Right lobe of liver (tissue), 6 donors: ENCODE results near the gene SENP6. TPM values are rescaled to one million over a fixed set of nuclear protein-coding genes. Genes with fewer than 3 reads are reported as not detected.
A peak's percentile ranks its signal among the peaks of the same experiment; 100 is the strongest.

ENCODE experiments used
- ATAC-seq, 4 donors: fragments of 200-7000 bp; cut with Tn5 transposase; one replicate each; pipeline ENCODE4 v1.9.1; 2020; ENCODE audit warnings: mild to moderate bottlenecking in 4 of 4, moderate library complexity in 4 of 4
- DNase-seq, 3 donors: peaks; one replicate each; pipeline ENCODE4 v3.0.0-alpha.2; 2020
- H3K27ac ChIP-seq, 3 donors: fragments of 200-600 bp; one replicate each; pipeline ENCODE4 v1.8.0; 2022
- H3K27me3 ChIP-seq, 2 donors: fragments of 200-600 bp; one replicate each; pipeline ENCODE4 v1.8.0; 2022
- H3K36me3 ChIP-seq, 4 donors: fragments of 200-600 bp; sonication (generic) in 1 of 4; one replicate each; pipeline versions ENCODE4 v1.5.1 to v1.8.0; 2017 to 2022; ENCODE audit warnings: control low read depth in 1 of 4
- H3K4me1 ChIP-seq, 4 donors: fragments of 200-600 bp; sonication (generic) in 1 of 4; one replicate each; pipeline versions ENCODE4 v1.5.1 to v1.8.0; 2017 to 2022; ENCODE audit warnings: control low read depth in 1 of 4
- H3K4me3 ChIP-seq, 3 donors: fragments of 200-600 bp; one replicate each; pipeline ENCODE4 v1.8.0; 2022
- H3K9me3 ChIP-seq, 4 donors: fragments of 200-600 bp; sonication (generic) in 1 of 4; one replicate each; pipeline versions ENCODE4 v1.5.1 to v1.8.0; 2017 to 2022; ENCODE audit warnings: control low read depth in 1 of 4
- POLR2A ChIP-seq: fragments of 450-650 bp; IDR thresholded peaks from one replicate; pipeline ENCODE4 v1.6.1; 2017; ENCODE audit warnings: antibody characterized with exemption, mild to moderate bottlenecking
- WGBS: methylation state at CpG from one replicate; pipeline ENCODE4 v1.1.6; 2018; ENCODE audit warnings: low coverage, low lambda C conversion rate; ENCODE audit not compliant: insufficient coverage; ENCODE audit errors: missing lambda C conversion rate; 5-methylcytosine and 5-hydroxymethylcytosine counted together
- intact Hi-C, 2 donors: fragments of 100-400 bp; cut with DNase I; formaldehyde crosslinking; loops; one replicate each; pipeline versions ENCODE4 v1.11.2 to v1.14.1; 2022
- total RNA-seq, 6 experiments: library from RNA; depleted of rRNA in 2 of 6; stranded (reverse); fragments of >200 nt in 2 of 6; fragmentation: NEBNext Ultra II Directional in 3 of 6; extraction: Animal tissue kit (Norgen Biotek cat#: 25700) in 3 of 6; gene quantifications; one replicate each; pipeline versions ENCODE4 v1.1.0 to v1.2.4, GENCODE V29; 2016 to 2023
- TF ChIP-seq, protein P1 (sequence below), 4 donors: fragments of 200-600 bp in 3 of 4; fragments of 450-650 bp in 1 of 4; IDR thresholded peaks; one replicate each; pipeline versions ENCODE4 v1.5.1 to v1.8.0; 2016 to 2022; ENCODE audit warnings: antibody characterized with exemption in 4 of 4, mild to moderate bottlenecking in 2 of 4
- donor health status: DM: no; HTN: yes; CAD: no.
- donor health status: DM: no; HTN: no; CAD: no.
- donor health status: DM: no; HTN: no; CAD: no.
- donor health status: DM: no; HTN: yes; CAD: no.
- donor health status: DM: no; HTN: yes; CAD: no.

Gene SENP6
- total RNA-seq, 6 experiments from 2014 or later, result 21.8 to 43.4 (median 31.6) TPM

DNA sequence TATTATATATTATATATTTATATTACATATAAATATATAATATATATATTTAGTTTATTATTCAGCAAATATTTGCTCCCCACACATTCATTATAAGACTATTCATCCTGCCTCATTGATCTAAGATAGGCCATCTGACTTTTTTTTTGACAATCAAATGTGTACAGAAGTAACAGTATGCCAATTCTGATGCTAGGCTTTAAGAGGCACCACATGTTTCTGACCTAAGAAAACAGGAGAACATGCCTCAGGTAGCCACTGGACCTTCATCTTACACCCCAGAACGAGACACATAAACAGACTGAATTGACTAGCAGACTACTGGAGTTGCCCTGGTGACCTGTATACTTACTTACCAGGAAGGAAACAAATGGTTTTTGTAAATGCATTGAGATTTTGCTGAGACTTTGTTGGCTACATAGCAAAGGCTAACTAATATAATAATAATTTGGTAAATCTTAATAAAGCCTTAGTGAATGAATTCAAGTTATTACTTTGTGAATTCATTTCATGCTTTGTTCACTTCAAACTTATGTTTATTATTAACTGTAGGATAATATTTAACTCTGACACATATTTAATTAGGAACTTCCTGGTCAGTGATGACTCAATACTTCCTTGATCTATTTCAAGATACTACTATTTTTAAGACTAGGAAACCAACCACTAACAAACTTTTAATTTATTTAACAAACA lies 134.0 kb downstream of the SENP6 start:
- Histone ChIP-seq H3K27me3 (no peaks in the 10 kb centered on the region), H3K4me1 (peaks cover 0 to 4% (median 0%) of the 10 kb centered on the region in 4 donors), H3K27ac (peak overlapping the region in 2 of 3 donors; percentile 6 to 41), H3K36me3 (no peaks in the 10 kb centered on the region), H3K4me3 (no peak overlapping the region), H3K9me3 (no peaks in the 10 kb centered on the region)
- intact Hi-C loops, result no loop called here
- TF ChIP-seq, protein P1, sequence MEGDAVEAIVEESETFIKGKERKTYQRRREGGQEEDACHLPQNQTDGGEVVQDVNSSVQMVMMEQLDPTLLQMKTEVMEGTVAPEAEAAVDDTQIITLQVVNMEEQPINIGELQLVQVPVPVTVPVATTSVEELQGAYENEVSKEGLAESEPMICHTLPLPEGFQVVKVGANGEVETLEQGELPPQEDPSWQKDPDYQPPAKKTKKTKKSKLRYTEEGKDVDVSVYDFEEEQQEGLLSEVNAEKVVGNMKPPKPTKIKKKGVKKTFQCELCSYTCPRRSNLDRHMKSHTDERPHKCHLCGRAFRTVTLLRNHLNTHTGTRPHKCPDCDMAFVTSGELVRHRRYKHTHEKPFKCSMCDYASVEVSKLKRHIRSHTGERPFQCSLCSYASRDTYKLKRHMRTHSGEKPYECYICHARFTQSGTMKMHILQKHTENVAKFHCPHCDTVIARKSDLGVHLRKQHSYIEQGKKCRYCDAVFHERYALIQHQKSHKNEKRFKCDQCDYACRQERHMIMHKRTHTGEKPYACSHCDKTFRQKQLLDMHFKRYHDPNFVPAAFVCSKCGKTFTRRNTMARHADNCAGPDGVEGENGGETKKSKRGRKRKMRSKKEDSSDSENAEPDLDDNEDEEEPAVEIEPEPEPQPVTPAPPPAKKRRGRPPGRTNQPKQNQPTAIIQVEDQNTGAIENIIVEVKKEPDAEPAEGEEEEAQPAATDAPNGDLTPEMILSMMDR (IDR thresholded peaks at IDR 0.05), result no peak
- TF ChIP-seq POLR2A, result no peak
- DNase-seq (no peak), ATAC-seq (peak; percentile 27 to 92 (median 54))
- 18% methylated on average over 1 of the region's 1 CpG for WGBS

DNA sequence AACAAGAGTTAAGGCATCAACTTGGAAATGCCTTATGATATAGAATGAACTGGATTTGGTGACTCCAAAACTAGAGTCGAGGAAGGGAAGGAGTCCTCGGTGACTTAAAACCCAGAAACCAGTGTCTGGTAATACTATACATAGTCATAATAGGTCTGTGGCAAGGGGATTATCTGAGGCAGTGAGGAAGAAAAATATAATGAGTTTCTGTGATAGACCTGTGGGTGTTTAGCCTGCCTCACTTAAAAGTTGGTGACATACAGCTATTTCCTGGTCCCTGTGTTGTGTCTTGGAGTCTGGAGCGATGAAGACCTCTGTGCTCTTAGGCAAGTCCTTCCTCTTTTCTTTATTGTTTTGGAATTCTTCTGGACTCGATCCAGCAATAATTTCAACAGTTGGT lies 142.3 kb downstream of the SENP6 start:
- H3K4me3 ChIP-seq, result no peak overlapping the region
- no peaks in the 10 kb centered on the region for H3K4me1 ChIP-seq
- DNase-seq (no peak), ATAC-seq (no peak)
- H3K27me3 ChIP-seq, result no peaks in the 10 kb centered on the region
- intact Hi-C loops, result no loop called here
- TF ChIP-seq, protein P1 (IDR thresholded peaks at IDR 0.05), result no peak
- no peak for TF ChIP-seq POLR2A
- 74% methylated on average over 4 of the region's 4 CpGs for WGBS
- H3K27ac ChIP-seq, result no peak overlapping the region
- no peaks in the 10 kb centered on the region for H3K36me3 ChIP-seq
- no peaks in the 10 kb centered on the region for H3K9me3 ChIP-seq

DNA sequence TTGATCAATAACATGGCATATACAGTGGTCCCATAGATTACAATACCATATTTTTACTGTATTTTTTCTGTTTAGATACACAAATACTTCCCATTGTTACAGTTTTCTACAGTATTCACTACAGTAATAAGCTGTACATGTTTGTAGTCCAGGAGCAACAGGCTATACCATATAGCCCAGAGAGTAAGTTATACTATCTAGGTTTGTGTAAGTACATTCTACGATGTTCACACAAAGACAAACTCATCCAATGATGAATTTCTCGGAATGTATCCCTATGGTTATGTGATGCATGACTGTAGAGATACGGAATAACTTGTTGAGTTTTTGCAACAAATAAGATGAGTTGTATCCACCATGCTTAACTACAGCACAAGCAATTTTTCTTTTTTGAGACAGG lies 143.7 kb downstream of the SENP6 start:
- no peak overlapping the region for H3K4me3 ChIP-seq
- no peak overlapping the region for H3K27ac ChIP-seq
- DNase-seq (no peak), ATAC-seq (no peak)
- TF ChIP-seq POLR2A, result no peak
- TF ChIP-seq, protein P1 (IDR thresholded peaks at IDR 0.05), result no peak
- no peaks in the 10 kb centered on the region for H3K27me3 ChIP-seq
- no peaks in the 10 kb centered on the region for H3K4me1 ChIP-seq
- intact Hi-C loops, result no loop called here
- no peaks in the 10 kb centered on the region for H3K9me3 ChIP-seq
- WGBS, result 79% methylated on average over 3 of the region's 3 CpGs
- no peaks in the 10 kb centered on the region for H3K36me3 ChIP-seq

DNA sequence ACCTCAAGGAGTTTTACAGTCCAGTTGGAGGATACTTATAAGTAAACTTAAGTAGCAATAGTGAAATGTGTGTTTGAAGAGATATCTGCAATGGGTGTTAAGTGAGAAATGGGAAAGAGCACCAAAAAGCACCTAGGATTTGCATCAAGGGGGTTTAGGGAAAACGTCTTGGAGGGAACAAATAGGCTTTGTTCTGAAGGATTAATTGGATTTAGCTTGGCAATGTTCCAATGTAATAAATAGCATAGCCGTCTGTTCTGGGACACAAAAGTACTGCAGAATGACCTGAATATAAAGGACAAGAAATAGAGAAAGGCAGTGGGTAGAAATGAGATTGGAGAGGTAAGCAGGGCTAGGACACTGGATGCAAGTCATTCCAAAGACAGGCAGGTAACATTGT lies 144.5 kb downstream of the SENP6 start:
- DNase-seq (no peak), ATAC-seq (no peak)
- Histone ChIP-seq H3K36me3 (no peaks in the 10 kb centered on the region), H3K4me3 (no peak overlapping the region), H3K9me3 (no peaks in the 10 kb centered on the region), H3K27me3 (no peaks in the 10 kb centered on the region), H3K4me1 (no peaks in the 10 kb centered on the region), H3K27ac (no peak overlapping the region)
- intact Hi-C loops, result no loop called here
- TF ChIP-seq POLR2A, result no peak
- TF ChIP-seq, protein P1 (IDR thresholded peaks at IDR 0.05), result no peak
- WGBS, result 15% methylated on average over 2 of the region's 2 CpGs
